ENCODE results near the gene BIRC6. TPM values are rescaled to one million over a fixed set of nuclear protein-coding genes. Genes with fewer than 3 reads are reported as not detected.
"Not testable (repeated sequence)": the region's sequence is repeated elsewhere in the genome, so short reads cannot be mapped to it uniquely, and the experiment has no call there.

BIRC6 gene
- total and polyA plus RNA-seq, 2 experiments from 2014 or later, result 17.8 to 106 TPM

DNA sequence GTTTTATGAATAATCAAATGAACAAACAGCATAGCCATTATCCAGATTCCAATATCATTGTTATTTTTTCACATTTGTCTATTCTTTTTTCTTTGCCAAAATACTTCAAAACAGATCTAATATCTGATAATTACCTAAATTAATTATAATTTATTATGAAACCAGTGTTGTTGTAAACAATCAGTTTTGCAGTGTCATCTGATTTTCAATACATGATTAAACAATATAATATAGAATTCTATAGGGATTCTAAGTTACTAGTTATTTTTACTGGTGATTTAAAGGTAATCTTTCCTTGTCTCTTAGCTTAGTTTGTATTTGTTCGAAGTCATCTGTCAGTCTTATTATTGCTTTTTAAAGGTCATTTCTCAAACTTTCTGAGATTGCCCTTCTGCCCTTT lies 101.0 kb downstream of the BIRC6 start:
- Histone ChIP-seq H3K36me3 (replicated peaks; ENCODE audit: insufficient read depth, low read depth) (no peaks in the 10 kb centered on the region), H3K27me3 (no peaks in the 10 kb centered on the region), H3K4me3 (no peak overlapping the region), H3K4me1 (ENCODE audit: insufficient read depth) (no peaks in the 10 kb centered on the region), H4K20me1 (ENCODE audit: insufficient read depth, poor library complexity, severe bottlenecking) (peaks cover 4% of the 10 kb centered on the region), H2AFZ (no peak overlapping the region), H3K79me2 (peaks cover 20% of the 10 kb centered on the region), H3K4me2 (no peak overlapping the region), H3K27ac (no peak overlapping the region), H3K9me2 (replicated peaks; ENCODE audit: insufficient read depth) (no peaks in the 10 kb centered on the region), H3K9me3 (ENCODE audit: low read depth) (no peaks in the 10 kb centered on the region)
- WGBS (ENCODE audit: low lambda C conversion rate, missing lambda C conversion rate), result 93% methylated on average over 1 of the region's 1 CpG
- no peak for DNase-seq (ENCODE audit: low spot score)
- TF ChIP-seq CTCF (IDR thresholded peaks at IDR 0.05; ENCODE audit: poor library complexity), result no peak
- TF ChIP-seq EZH2phosphoT487 (IDR thresholded peaks at IDR 0.05; ENCODE audit: low read depth, severe bottlenecking, unreplicated experiment), result no peak
- no peak for TF ChIP-seq EZH2 (IDR thresholded peaks at IDR 0.05; ENCODE audit: borderline replicate concordance)

DNA sequence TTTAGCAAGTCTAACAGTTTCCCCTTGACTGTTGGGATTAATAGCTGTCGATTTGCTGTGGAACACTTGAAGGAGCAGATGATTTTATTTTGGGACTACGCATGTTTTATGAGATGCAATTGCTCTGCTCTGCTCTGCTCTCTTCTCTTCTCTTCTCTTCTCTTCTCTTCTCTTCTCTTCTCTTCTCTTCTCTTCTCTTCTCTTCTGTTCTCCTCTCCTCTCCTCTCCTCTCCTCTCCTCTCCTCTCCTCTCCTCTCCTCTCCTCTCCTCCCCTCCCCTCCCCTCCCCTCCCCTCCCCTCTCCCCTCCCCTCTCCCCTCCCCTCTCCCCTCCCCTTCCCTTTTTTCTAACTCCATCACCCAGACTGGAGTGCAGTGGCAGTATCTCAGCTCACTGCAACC lies 104.0 kb downstream of the BIRC6 start:
- not testable (repeated sequence) for H3K4me1 ChIP-seq (ENCODE audit: insufficient read depth); H3K4me3 ChIP-seq; H3K27me3 ChIP-seq; H4K20me1 ChIP-seq (ENCODE audit: insufficient read depth, poor library complexity, severe bottlenecking); H3K9me3 ChIP-seq (ENCODE audit: low read depth); H3K27ac ChIP-seq; DNase-seq (ENCODE audit: low spot score); H3K4me2 ChIP-seq; H3K36me3 ChIP-seq (replicated peaks; ENCODE audit: insufficient read depth, low read depth); H3K9me2 ChIP-seq (replicated peaks; ENCODE audit: insufficient read depth); H2AFZ ChIP-seq
- peaks cover 20% of the 10 kb centered on the region for H3K79me2 ChIP-seq
- WGBS (ENCODE audit: low lambda C conversion rate, missing lambda C conversion rate), result 100% methylated on average over 2 of the region's 2 CpGs

- Histone ChIP-seq H3K4me1 (ENCODE audit: insufficient read depth) (no peaks in the 10 kb centered on the region), H3K27me3 (no peaks in the 10 kb centered on the region), H3K36me3 (replicated peaks; ENCODE audit: insufficient read depth, low read depth) (no peaks in the 10 kb centered on the region), H3K9me2 (replicated peaks; ENCODE audit: insufficient read depth) (no peaks in the 10 kb centered on the region), H2AFZ (no peak overlapping the region), H3K27ac (no peak overlapping the region), H3K79me2 (peaks cover 20% of the 10 kb centered on the region), H4K20me1 (ENCODE audit: insufficient read depth, poor library complexity, severe bottlenecking) (peaks cover 4% of the 10 kb centered on the region), H3K9me3 (ENCODE audit: low read depth) (no peaks in the 10 kb centered on the region), H3K4me2 (no peak overlapping the region), H3K4me3 (no peak overlapping the region)
- no peak for DNase-seq (ENCODE audit: low spot score)
- TF ChIP-seq CTCF (IDR thresholded peaks at IDR 0.05; ENCODE audit: poor library complexity) (no peak), EZH2 (IDR thresholded peaks at IDR 0.05; ENCODE audit: borderline replicate concordance) (no peak), EZH2phosphoT487 (IDR thresholded peaks at IDR 0.05; ENCODE audit: low read depth, severe bottlenecking, unreplicated experiment) (no peak)
- 94% methylated on average over 4 of the region's 4 CpGs for WGBS (ENCODE audit: low lambda C conversion rate, missing lambda C conversion rate)
Observed at GRCh38 chr2:32463110-32463509, 106.3 kb downstream of the BIRC6 start.

- no peak overlapping the region for H3K27ac ChIP-seq
- no peak overlapping the region for H3K4me3 ChIP-seq
- no peaks in the 10 kb centered on the region for H3K27me3 ChIP-seq
- H4K20me1 ChIP-seq (ENCODE audit: insufficient read depth, poor library complexity, severe bottlenecking), result peaks cover 4% of the 10 kb centered on the region
- H3K4me1 ChIP-seq (ENCODE audit: insufficient read depth), result no peaks in the 10 kb centered on the region
- H3K9me2 ChIP-seq (replicated peaks; ENCODE audit: insufficient read depth), result no peaks in the 10 kb centered on the region
- H3K79me2 ChIP-seq, result peaks cover 12% of the 10 kb centered on the region
- WGBS (ENCODE audit: low lambda C conversion rate, missing lambda C conversion rate), result 94% methylated on average over 2 of the region's 2 CpGs
- no peak overlapping the region for H2AFZ ChIP-seq
- no peak overlapping the region for H3K4me2 ChIP-seq
- no peaks in the 10 kb centered on the region for H3K9me3 ChIP-seq (ENCODE audit: low read depth)
- no peaks in the 10 kb centered on the region for H3K36me3 ChIP-seq (replicated peaks; ENCODE audit: insufficient read depth, low read depth)
- TF ChIP-seq CTCF (IDR thresholded peaks at IDR 0.05; ENCODE audit: poor library complexity) (no peak), EZH2phosphoT487 (IDR thresholded peaks at IDR 0.05; ENCODE audit: low read depth, severe bottlenecking, unreplicated experiment) (no peak)
- no peak for DNase-seq (ENCODE audit: low spot score)
Observed at GRCh38 chr2:32464431-32464830, 107.6 kb downstream of the BIRC6 start.
